Tibial nerve (tissue), 3 donors: Measurements from ENCODE around the gene RPAP2.

Source experiments
- CTCF ChIP-seq, 5 experiments: fragments of 200-600 bp in 3 of 5; fragments of 450-650 bp in 2 of 5; sonication (generic) in 3 of 5; IDR thresholded peaks; one replicate each; pipeline ENCODE4 v1.5.1; 2016 to 2019; ENCODE audit warnings: antibody characterized with exemption in 5 of 5, mild to moderate bottlenecking in 3 of 5, moderate library complexity in 2 of 5
- POLR2A ChIP-seq, 2 donors: fragments of 450-650 bp; IDR thresholded peaks; one replicate each; pipeline ENCODE4 v1.6.1; 2017; ENCODE audit warnings: antibody characterized with exemption in 2 of 2, mild to moderate bottlenecking in 2 of 2, moderate library complexity in 2 of 2

DNA sequence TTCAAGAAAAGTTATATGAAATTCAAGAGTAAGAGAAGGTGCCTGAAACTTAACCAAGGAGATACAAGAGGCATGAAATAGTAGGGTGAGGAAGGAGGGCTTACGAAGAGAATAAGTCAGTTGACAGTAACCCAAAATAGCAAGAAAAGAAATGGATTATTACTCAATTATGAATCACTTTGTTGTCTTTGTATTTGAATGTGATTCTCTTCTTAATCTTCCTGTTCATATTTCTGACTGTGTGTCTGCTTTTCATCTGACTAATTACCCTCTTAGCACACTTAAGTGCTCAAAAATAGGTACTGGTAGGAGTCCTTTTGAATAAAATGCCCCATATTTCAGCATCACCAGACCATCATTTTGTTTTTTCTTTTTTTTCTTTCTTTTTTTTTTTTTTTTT is 39.5 kb upstream of the RPAP2 start:
- TF ChIP-seq POLR2A (IDR thresholded peaks at IDR 0.05) (no peak), CTCF (IDR thresholded peaks at IDR 0.05) (no peak)
